A549 (cell line): ENCODE results near the gene FCN1. TPM values are rescaled to one million over a fixed set of nuclear protein-coding genes. Genes with fewer than 3 reads are reported as not detected.

ENCODE experiments used
- ATAC-seq, 2 experiments: fragments of 200-7000 bp in 1 of 2; fragments of >200 bp in 1 of 2; cut with Nextera tagmentation in 1 of 2; cut with Tn5 transposase in 1 of 2; 3 replicates each; pipeline versions ENCODE4 v1.8.0 to v1.9.1; 2018 to 2020; ENCODE audit warnings: mild to moderate bottlenecking in 1 of 2, moderate library complexity in 1 of 2
- CTCF ChIA-PET: fragments of 300-600 bp; sonication (Branson Sonifier 250); formaldehyde crosslinking; extraction: SDS; loops from one replicate; lab custom pipeline; 2021; ENCODE audit warnings: antibody characterized with exemption, inconsistent platforms; lab: Yijun Ruan, JAX
- POLR2A ChIA-PET: fragments of 350-600 bp; formaldehyde crosslinking; extraction: SDS; loops from one replicate; lab custom pipeline; 2021; ENCODE audit warnings: antibody characterized with exemption, inconsistent platforms; lab: Yijun Ruan, JAX
- DNase-seq, 2 experiments: peaks; one replicate each; pipeline versions ENCODE4 v3.0.0 to v3.0.0-alpha.2; 2011 to 2016; ENCODE audit warnings: low read depth in 1 of 2, low spot score in 1 of 2
- FAIRE-seq: peaks from 2 replicates; lab custom pipeline; 2011; peaks lifted over from hg19 to GRCh38; lab: Jason Lieb, UNC
- H3K27ac ChIP-seq, 2 experiments: fragments of >200 bp; sonication (Bioruptor Twin); formaldehyde crosslinking; 3 replicates each; pipeline ENCODE4 v1.5.1; 2016 to 2017
- H3K4me1 ChIP-seq: fragments of >200 bp; sonication (Bioruptor Twin); formaldehyde crosslinking; 3 replicates; pipeline ENCODE4 v1.6.1; 2016
- H3K4me2 ChIP-seq: fragments of >200 bp; sonication (Bioruptor Twin); formaldehyde crosslinking; 3 replicates; pipeline ENCODE4 v1.6.1; 2016
- H3K4me3 ChIP-seq: fragments of >200 bp; sonication (Bioruptor Twin); formaldehyde crosslinking; 3 replicates; pipeline ENCODE4 v1.5.1; 2016
- H3K9me3 ChIP-seq: fragments of >200 bp; sonication (Bioruptor Twin); formaldehyde crosslinking; 3 replicates; pipeline ENCODE4 v1.6.1; 2016
- CBX2 ChIP-seq: fragments of 200-600 bp; sonication (generic); IDR thresholded peaks from 2 replicates; pipeline ENCODE4 v1.6.1; 2016; ENCODE audit warnings: low read depth, mild to moderate bottlenecking, borderline replicate concordance
- CBX8 ChIP-seq: fragments of 200-600 bp; sonication (generic); IDR thresholded peaks from 2 replicates; pipeline ENCODE4 v1.6.1; 2016
- CHD4 ChIP-seq: fragments of 200-600 bp; sonication (generic); IDR thresholded peaks from 2 replicates; pipeline ENCODE4 v1.6.1; 2016; ENCODE audit warnings: antibody characterized with exemption, mild to moderate bottlenecking, borderline replicate concordance
- EHF ChIP-seq: fragments of 250-450 bp; sonication (Bioruptor Pico); IDR thresholded peaks from 2 replicates; pipeline ENCODE4 v1.5.0; 2020; ENCODE audit warnings: mild to moderate bottlenecking
- ESRRA ChIP-seq: fragments of 150-350 bp; IDR thresholded peaks from 2 replicates; pipeline ENCODE4 v1.6.1; 2014; ENCODE audit warnings: mild to moderate bottlenecking, low read length, borderline replicate concordance
- FOSB ChIP-seq: fragments of 250-450 bp; sonication (Bioruptor Pico); IDR thresholded peaks from 2 replicates; pipeline ENCODE4 v1.5.0; 2020; ENCODE audit warnings: mild to moderate bottlenecking, moderate library complexity
- FOSL2 ChIP-seq, 2 experiments: fragments of 450-650 bp in 1 of 2; fragments of >200 bp in 1 of 2; sonication (Bioruptor Twin) in 1 of 2; formaldehyde crosslinking; IDR thresholded peaks; 2 replicates each; pipeline versions ENCODE4 v1.5.0 to v1.6.1; 2016 to 2020; ENCODE audit warnings: mild to moderate bottlenecking in 1 of 2, moderate library complexity in 1 of 2
- FOXS1 ChIP-seq: fragments of 250-450 bp; sonication (Bioruptor Pico); IDR thresholded peaks from 2 replicates; pipeline ENCODE4 v1.5.0; 2020; ENCODE audit warnings: mild to moderate bottlenecking, moderate library complexity
- GATA3 ChIP-seq: IDR thresholded peaks from 2 replicates; pipeline ENCODE4 v1.6.1; 2012; ENCODE audit warnings: borderline replicate concordance
- HDAC2 ChIP-seq: fragments of 200-600 bp; sonication (generic); IDR thresholded peaks from 2 replicates; pipeline ENCODE4 v1.6.1; 2016
- HOXA7 ChIP-seq: fragments of 250-450 bp; sonication (Bioruptor Pico); IDR thresholded peaks from 2 replicates; pipeline ENCODE4 v1.5.0; 2020; ENCODE audit warnings: mild to moderate bottlenecking, moderate library complexity
- HOXB5 ChIP-seq: fragments of 250-450 bp; sonication (Bioruptor Pico); IDR thresholded peaks from 2 replicates; pipeline ENCODE4 v1.5.0; 2020; ENCODE audit warnings: mild to moderate bottlenecking, moderate library complexity
- JUN ChIP-seq, 2 experiments: fragments of >200 bp; sonication (Bioruptor Twin); formaldehyde crosslinking; IDR thresholded peaks; 2 replicates in 1 of 2; 3 replicates in 1 of 2; pipeline ENCODE4 v1.6.1; 2016 to 2017
- JUNB ChIP-seq: fragments of >200 bp; sonication (Bioruptor Twin); formaldehyde crosslinking; IDR thresholded peaks from 2 replicates; pipeline ENCODE4 v1.6.1; 2016
- KDM5A ChIP-seq: fragments of 200-600 bp; sonication (generic); IDR thresholded peaks from 2 replicates; pipeline ENCODE4 v1.6.1; 2016; ENCODE audit warnings: antibody characterized with exemption, mild to moderate bottlenecking
- MAFK ChIP-seq: fragments of 450-650 bp; IDR thresholded peaks from 2 replicates; pipeline ENCODE4 v1.6.1; 2014; ENCODE audit not compliant: partially characterized antibody
- MYC ChIP-seq: IDR thresholded peaks from 2 replicates; pipeline ENCODE4 v1.6.1; 2012; ENCODE audit warnings: mild to moderate bottlenecking, inconsistent platforms, low read length, improper control_type of control experiment, borderline replicate concordance
- POLR2A ChIP-seq: IDR thresholded peaks from 2 replicates; pipeline ENCODE4 v1.6.1; 2012; ENCODE audit warnings: mild to moderate bottlenecking, low read length
- RAD21 ChIP-seq, 2 experiments: fragments of >200 bp in 1 of 2; sonication (Bioruptor Twin) in 1 of 2; formaldehyde crosslinking in 1 of 2; IDR thresholded peaks in 1 of 2; conservative IDR thresholded peaks in 1 of 2; 2 replicates in 1 of 2; 3 replicates in 1 of 2; pipeline ENCODE4 v1.6.1; 2012 to 2018; ENCODE audit warnings: inconsistent platforms in 1 of 2
- RCOR1 ChIP-seq: fragments of 150-350 bp; IDR thresholded peaks from 2 replicates; pipeline ENCODE4 v1.6.1; 2014; ENCODE audit warnings: antibody characterized with exemption, low read length, low read depth
- RFX5 ChIP-seq: fragments of 450-650 bp; IDR thresholded peaks from 2 replicates; pipeline ENCODE4 v1.7.1; 2014; ENCODE audit warnings: antibody characterized with exemption, mild to moderate bottlenecking, moderate library complexity
- RNF2 ChIP-seq: fragments of 200-600 bp; sonication (generic); IDR thresholded peaks from 2 replicates; pipeline ENCODE4 v1.6.1; 2016; ENCODE audit warnings: low read depth, mild to moderate bottlenecking, antibody characterized with exemption, moderate library complexity, borderline replicate concordance
- SREBF2 ChIP-seq: fragments of 450-650 bp; IDR thresholded peaks from 2 replicates; pipeline ENCODE4 v1.6.1; 2014; ENCODE audit warnings: mild to moderate bottlenecking, moderate library complexity
- TFCP2L1 ChIP-seq: fragments of 250-450 bp; sonication (Bioruptor Pico); IDR thresholded peaks from 2 replicates; pipeline ENCODE4 v1.5.0; 2021; ENCODE audit warnings: mild to moderate bottlenecking
- ZNF302 ChIP-seq: fragments of 250-450 bp; sonication (Bioruptor Pico); IDR thresholded peaks from 2 replicates; pipeline ENCODE4 v1.9.0; 2021; ENCODE audit warnings: inconsistent platforms, mild to moderate bottlenecking, moderate library complexity
- WGBS: methylation state at CpG from one replicate; pipeline ENCODE4 v1.1.6; 2017; ENCODE audit errors: missing lambda C conversion rate; 5-methylcytosine and 5-hydroxymethylcytosine counted together
- polyA plus RNA-seq, 4 experiments: library from polyadenylated mRNA; depleted of rRNA in 3 of 4; stranded (reverse); fragments of >200 nt; fragmentation: RNase III in 1 of 4; extraction: RNeasy Plus Mini Kit Qiagen cat#74134 plus additional on column Dnase treatment in 1 of 4; gene quantifications; 2 replicates in 3 of 4; 3 replicates in 1 of 4; pipeline ENCODE4 v1.2.3, GENCODE V29; 2011 to 2017
- TF ChIP-seq, protein P1 (sequence below): fragments of 250-450 bp; sonication (Bioruptor Pico); IDR thresholded peaks from 2 replicates; pipeline ENCODE4 v1.5.0; 2020; ENCODE audit warnings: low read depth, mild to moderate bottlenecking, moderate library complexity
- TF ChIP-seq, protein P2 (sequence below): fragments of >200 bp; sonication (Bioruptor Twin); formaldehyde crosslinking; IDR thresholded peaks from 3 replicates; pipeline ENCODE4 v1.6.1; 2016
- TF ChIP-seq, protein P3 (sequence below): IDR thresholded peaks from 2 replicates; pipeline ENCODE4 v1.6.1; 2012; ENCODE audit warnings: low read depth, borderline replicate concordance
- TF ChIP-seq, protein P4 (sequence below): IDR thresholded peaks from 2 replicates; pipeline ENCODE4 v1.6.1; 2012
- TF ChIP-seq, protein P5 (sequence below): IDR thresholded peaks from 2 replicates; pipeline ENCODE4 v1.6.1; 2012
- TF ChIP-seq, protein P6 (sequence below): fragments of 450-650 bp; IDR thresholded peaks from 2 replicates; pipeline ENCODE4 v1.6.1; 2014; ENCODE audit warnings: antibody characterized with exemption

Gene FCN1
- polyA plus RNA-seq, 2 of the 4 experiments (the other 2 are of a cell fraction) = not detected

DNA sequence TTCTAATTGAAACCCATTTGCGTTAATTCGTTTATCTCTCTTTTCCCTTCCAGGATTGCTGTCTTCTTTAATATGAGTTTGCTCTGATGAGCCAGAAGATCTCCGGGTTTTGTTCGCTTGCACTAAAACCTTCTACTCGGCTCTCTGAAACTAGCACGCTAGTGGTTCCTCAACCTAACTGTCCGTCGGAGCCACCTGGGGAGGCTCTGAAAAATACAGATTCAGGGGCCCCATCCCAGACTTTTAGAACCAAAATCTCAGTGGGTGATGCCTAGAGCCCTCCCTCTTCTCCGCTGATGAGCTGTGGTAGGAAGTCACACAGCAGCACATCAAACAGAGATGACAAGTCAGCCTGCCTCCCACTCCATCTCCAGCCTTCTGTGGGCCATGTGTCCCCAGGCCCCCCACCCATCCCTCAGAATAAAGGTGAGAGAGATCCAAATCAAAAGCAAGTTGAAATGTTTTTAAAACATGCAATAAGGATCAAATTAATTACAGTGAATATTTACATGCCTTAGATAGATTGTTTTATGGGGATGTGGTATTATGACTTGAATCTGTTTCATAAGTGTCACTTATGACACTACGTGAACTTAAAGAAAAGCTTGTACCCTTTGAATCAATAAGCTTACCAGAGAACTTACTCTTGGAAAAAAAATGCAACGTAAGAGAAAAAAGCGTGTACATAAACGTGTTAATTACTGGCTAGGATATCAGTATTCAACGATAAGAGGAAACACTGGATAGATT, 20.7 kb downstream of the FCN1 start:
- H3K27ac ChIP-seq = peak overlapping the region; percentile 72 to 79
- ATAC-seq (no peak), DNase-seq (no peak), FAIRE-seq (no peak)
- H3K4me3 ChIP-seq = no peak overlapping the region
- H3K4me1 ChIP-seq = peaks cover 24% of the 10 kb centered on the region
- ChIA-PET POLR2A (interaction anchor here (0.5 kb wide), 1 partner anchor 874 kb away, joined by 4 read pairs; no protein-coding TSS in a partner anchor), CTCF (interaction anchor here (0.8 kb wide), 1 partner anchor 23 kb away, joined by 3 read pairs; no protein-coding TSS in a partner anchor)
- peak overlapping the region; percentile 77 for H3K4me2 ChIP-seq
- TF ChIP-seq, protein P1, sequence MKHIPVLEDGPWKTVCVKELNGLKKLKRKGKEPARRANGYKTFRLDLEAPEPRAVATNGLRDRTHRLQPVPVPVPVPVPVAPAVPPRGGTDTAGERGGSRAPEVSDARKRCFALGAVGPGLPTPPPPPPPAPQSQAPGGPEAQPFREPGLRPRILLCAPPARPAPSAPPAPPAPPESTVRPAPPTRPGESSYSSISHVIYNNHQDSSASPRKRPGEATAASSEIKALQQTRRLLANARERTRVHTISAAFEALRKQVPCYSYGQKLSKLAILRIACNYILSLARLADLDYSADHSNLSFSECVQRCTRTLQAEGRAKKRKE (CRISPR knock-in tag) = no peak
- TF ChIP-seq MAFK (peak; percentile 6), RCOR1 (no peak)
- WGBS = 67% methylated on average over 14 of the region's 14 CpGs
- H3K9me3 ChIP-seq = peaks cover 21% of the 10 kb centered on the region; the same call in 2 of the 3 replicates

DNA sequence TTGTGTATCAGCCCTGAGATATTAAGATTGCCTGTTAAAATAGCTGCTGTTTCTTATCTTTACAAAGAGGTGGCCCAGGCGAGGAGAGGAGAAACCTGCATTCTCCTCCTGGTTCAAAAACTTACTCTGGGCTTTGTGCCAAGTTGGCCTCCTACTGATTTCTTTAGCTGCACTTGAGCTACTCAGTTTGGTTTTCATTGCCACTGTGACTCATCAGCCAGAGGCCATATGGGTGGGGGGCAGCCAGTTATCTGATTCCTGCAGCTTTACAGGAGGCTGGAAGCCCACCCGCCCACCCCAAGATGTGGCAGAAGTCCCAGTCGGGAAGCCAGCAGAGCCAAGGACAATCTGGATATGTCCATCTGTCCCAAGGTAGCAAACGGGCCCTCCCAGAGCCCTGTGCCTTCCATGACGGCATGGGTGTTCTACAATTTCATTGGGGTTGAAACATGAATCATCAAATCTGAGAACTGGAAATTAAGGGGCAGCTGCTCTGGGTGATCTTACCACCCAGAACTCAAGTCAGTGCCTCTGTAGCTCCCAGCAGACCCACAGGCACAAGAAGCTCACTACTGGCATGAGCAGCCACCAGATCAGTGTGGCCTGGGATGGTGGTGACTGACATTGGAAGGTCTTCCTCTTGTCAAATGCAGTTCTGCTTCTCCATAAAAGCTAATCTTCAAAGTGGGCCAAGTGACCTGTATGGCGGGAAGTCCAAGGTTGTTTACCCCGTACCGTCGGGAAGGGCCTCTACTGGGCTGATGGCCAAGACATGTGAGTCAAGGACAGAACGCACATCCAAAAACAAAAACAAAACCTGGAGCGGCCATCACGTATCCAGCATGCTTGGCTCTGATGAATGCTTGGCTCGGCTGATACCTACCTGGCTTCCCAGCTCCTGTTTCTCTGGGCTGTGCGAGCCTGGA, 21.5 kb downstream of the FCN1 start:
- DNase-seq = peak; percentile 72 to 76
- ATAC-seq = peak; percentile 81 to 84
- ChIA-PET CTCF (interaction anchor here (0.8 kb wide), 1 partner anchor 22 kb away, joined by 3 read pairs; no protein-coding TSS in a partner anchor), POLR2A (interaction anchor here (0.5 kb wide), 1 partner anchor 873 kb away, joined by 4 read pairs; no protein-coding TSS in a partner anchor)
- peaks cover 21% of the 10 kb centered on the region; the same call in 2 of the 3 replicates for H3K9me3 ChIP-seq
- H3K27ac ChIP-seq = peak overlapping the region; percentile 72 to 79
- H3K4me1 ChIP-seq = peaks cover 24% of the 10 kb centered on the region
- 15% methylated on average over 12 of the region's 14 CpGs for WGBS
- H3K4me2 ChIP-seq = peak overlapping the region; percentile 77
- no peak overlapping the region for H3K4me3 ChIP-seq
- FAIRE-seq = no peak
- TF ChIP-seq HOXA7 (CRISPR knock-in tag) (no peak), JUN (IDR thresholded peaks at IDR 0.05) (peak; percentile 23 to 52; a peak in 2 of 5 replicates), MYC (no peak), MAFK (no peak), RNF2 (no peak), GATA3 (peak; percentile 35; the same call in 1 of the 2 replicates), TFCP2L1 (CRISPR knock-in tag) (no peak), FOXS1 (CRISPR knock-in tag) (no peak), POLR2A (no peak), CBX2 (no peak), HDAC2 (no peak), ZNF302 (CRISPR knock-in tag) (no peak), KDM5A (no peak), CHD4 (no peak), JUNB (peak; percentile 64), HOXB5 (CRISPR knock-in tag) (no peak), CBX8 (no peak), SREBF2 (no peak), RAD21 (conservative IDR thresholded peaks at IDR 0.05 in 1 of 2, IDR thresholded peaks at IDR 0.05 in 1 of 2) (no peak), RFX5 (no peak), FOSB (CRISPR knock-in tag) (no peak), ESRRA (no peak), EHF (CRISPR knock-in tag) (no peak), FOSL2 (IDR thresholded peaks at IDR 0.05) (peak; percentile 63), FOSL2 (CRISPR knock-in tag; IDR thresholded peaks at IDR 0.05) (0 out of 2 replicates have a peak, but pooled peaks have one; percentile 3)
- TF ChIP-seq, protein P2, sequence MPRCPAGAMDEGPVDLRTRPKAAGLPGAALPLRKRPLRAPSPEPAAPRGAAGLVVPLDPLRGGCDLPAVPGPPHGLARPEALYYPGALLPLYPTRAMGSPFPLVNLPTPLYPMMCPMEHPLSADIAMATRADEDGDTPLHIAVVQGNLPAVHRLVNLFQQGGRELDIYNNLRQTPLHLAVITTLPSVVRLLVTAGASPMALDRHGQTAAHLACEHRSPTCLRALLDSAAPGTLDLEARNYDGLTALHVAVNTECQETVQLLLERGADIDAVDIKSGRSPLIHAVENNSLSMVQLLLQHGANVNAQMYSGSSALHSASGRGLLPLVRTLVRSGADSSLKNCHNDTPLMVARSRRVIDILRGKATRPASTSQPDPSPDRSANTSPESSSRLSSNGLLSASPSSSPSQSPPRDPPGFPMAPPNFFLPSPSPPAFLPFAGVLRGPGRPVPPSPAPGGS = no peak
- TF ChIP-seq, protein P3, sequence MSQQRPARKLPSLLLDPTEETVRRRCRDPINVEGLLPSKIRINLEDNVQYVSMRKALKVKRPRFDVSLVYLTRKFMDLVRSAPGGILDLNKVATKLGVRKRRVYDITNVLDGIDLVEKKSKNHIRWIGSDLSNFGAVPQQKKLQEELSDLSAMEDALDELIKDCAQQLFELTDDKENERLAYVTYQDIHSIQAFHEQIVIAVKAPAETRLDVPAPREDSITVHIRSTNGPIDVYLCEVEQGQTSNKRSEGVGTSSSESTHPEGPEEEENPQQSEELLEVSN = peak; percentile 75; the same call in 1 of the 2 replicates
- TF ChIP-seq, protein P4, sequence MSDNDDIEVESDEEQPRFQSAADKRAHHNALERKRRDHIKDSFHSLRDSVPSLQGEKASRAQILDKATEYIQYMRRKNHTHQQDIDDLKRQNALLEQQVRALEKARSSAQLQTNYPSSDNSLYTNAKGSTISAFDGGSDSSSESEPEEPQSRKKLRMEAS = peak; percentile 61; the same call in 1 of the 2 replicates
- TF ChIP-seq, protein P5, sequence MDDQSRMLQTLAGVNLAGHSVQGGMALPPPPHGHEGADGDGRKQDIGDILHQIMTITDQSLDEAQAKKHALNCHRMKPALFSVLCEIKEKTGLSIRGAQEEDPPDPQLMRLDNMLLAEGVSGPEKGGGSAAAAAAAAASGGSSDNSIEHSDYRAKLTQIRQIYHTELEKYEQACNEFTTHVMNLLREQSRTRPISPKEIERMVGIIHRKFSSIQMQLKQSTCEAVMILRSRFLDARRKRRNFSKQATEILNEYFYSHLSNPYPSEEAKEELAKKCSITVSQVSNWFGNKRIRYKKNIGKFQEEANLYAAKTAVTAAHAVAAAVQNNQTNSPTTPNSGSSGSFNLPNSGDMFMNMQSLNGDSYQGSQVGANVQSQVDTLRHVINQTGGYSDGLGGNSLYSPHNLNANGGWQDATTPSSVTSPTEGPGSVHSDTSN = no peak
- TF ChIP-seq, protein P6, sequence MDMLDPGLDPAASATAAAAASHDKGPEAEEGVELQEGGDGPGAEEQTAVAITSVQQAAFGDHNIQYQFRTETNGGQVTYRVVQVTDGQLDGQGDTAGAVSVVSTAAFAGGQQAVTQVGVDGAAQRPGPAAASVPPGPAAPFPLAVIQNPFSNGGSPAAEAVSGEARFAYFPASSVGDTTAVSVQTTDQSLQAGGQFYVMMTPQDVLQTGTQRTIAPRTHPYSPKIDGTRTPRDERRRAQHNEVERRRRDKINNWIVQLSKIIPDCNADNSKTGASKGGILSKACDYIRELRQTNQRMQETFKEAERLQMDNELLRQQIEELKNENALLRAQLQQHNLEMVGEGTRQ = no peak
